Vagina (tissue), 2 donors: ENCODE results near the gene EWSR1. TPM values are rescaled to one million over a fixed set of nuclear protein-coding genes. Genes with fewer than 3 reads are reported as not detected.

Experiments used
- DNase-seq, 2 donors: peaks; one replicate each; pipeline ENCODE4 v3.0.0-alpha.2; 2017; ENCODE audit errors: extremely low spot score in 2 of 2
- H3K27ac ChIP-seq: fragments of 200-600 bp; sonication (generic); one replicate; pipeline ENCODE4 v1.5.1; 2019
- H3K27me3 ChIP-seq: fragments of 200-600 bp; sonication (generic); one replicate; pipeline ENCODE4 v1.5.1; 2019
- H3K36me3 ChIP-seq, 2 donors: fragments of 200-600 bp; sonication (generic); one replicate each; pipeline ENCODE4 v1.5.1; 2017 to 2019
- H3K4me1 ChIP-seq: fragments of 200-600 bp; sonication (generic); one replicate; pipeline ENCODE4 v1.5.1; 2019
- H3K4me3 ChIP-seq, 2 donors: fragments of 200-600 bp; sonication (generic); 1 replicate in 1 of 2; 2 replicates in 1 of 2; pipeline ENCODE4 v1.5.1; 2016 to 2019
- H3K9me3 ChIP-seq: fragments of 200-600 bp; sonication (generic); one replicate; pipeline ENCODE4 v1.5.1; 2019
- POLR2A ChIP-seq, 2 donors: fragments of 450-650 bp; IDR thresholded peaks; one replicate each; pipeline ENCODE4 v1.6.1; 2017; ENCODE audit warnings: antibody characterized with exemption in 2 of 2, mild to moderate bottlenecking in 2 of 2, moderate library complexity in 2 of 2
- POLR2AphosphoS5 ChIP-seq, 2 donors: sonication (generic); formaldehyde crosslinking; IDR thresholded peaks; one replicate each; pipeline ENCODE4 v1.9.0; 2017; ENCODE audit warnings: antibody characterized with exemption in 2 of 2, mild to moderate bottlenecking in 2 of 2, low read depth in 1 of 2; ENCODE audit not compliant: insufficient read depth in 1 of 2
- intact Hi-C: fragments of 100-400 bp; cut with DNase I; formaldehyde crosslinking; loops from one replicate; pipeline ENCODE4 v1.15.1; 2023
- total RNA-seq: library from RNA; depleted of rRNA; stranded (reverse); fragments of >200 nt; gene quantifications from one replicate; pipeline ENCODE4 v1.2.3, GENCODE V29; 2016
- TF ChIP-seq, protein P1 (sequence below), 3 experiments: fragments of 450-650 bp in 2 of 3; fragments of 200-600 bp in 1 of 3; sonication (generic) in 1 of 3; IDR thresholded peaks; one replicate each; pipeline ENCODE4 v1.5.1; 2017 to 2019; ENCODE audit warnings: antibody characterized with exemption in 3 of 3, mild to moderate bottlenecking in 2 of 3, moderate library complexity in 2 of 3

The EWSR1 gene
- total RNA-seq, 1 donor from 2014 or later: 164 TPM

DNA sequence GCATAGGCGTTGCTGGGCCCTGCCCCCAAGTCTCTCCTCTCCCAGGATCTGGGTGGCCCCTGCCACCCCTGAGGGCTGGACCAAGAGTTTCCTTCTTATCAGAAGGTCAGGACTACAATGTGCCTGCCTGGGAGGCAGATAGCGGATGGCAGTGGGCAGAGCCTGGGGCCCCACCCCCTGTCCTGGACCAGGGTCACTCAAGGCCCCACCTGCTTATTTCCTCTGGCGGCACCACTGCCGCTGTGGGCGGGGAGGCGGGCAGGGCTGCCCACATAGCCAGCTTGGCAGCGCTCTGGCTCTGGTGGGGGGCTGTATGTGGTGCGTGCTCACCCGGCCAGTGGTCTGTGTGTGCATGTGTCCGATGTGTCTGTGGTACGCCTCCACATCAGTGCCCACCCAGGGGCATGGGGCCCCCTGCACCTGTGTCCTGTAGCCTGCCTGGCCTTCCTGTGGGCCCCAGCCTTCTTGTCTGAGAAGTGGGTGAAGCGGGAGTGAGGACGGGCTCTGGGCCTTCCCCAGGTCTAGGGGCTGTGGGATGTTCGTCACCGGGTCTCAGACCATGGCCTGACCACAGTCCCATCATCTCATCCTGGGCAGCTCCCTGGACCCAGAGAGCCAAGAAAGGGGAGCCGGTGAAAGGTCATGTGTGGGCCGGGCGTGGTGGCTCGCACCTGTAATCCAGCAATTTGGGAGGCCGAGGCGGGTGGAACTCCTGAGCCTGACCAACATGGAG, 41.4 kb downstream of the EWSR1 start:
- Histone ChIP-seq H3K4me3 (peak overlapping the region in 1 of 2 donors; percentile 89), H3K9me3 (no peaks in the 10 kb centered on the region), H3K27ac (peak overlapping the region; percentile 89), H3K4me1 (peaks cover 64% of the 10 kb centered on the region), H3K27me3 (peaks cover 3% of the 10 kb centered on the region), H3K36me3 (no peaks in the 10 kb centered on the region)
- intact Hi-C loops: loop anchor here (10.0 kb wide), 1 partner anchor 75 kb away; the partner anchor contains the start of gene AP1B1
- TF ChIP-seq POLR2AphosphoS5 (IDR thresholded peaks at IDR 0.05; ENCODE audit: insufficient read depth in 1 of 2, low read depth in 1 of 2): no peak
- TF ChIP-seq, protein P1, sequence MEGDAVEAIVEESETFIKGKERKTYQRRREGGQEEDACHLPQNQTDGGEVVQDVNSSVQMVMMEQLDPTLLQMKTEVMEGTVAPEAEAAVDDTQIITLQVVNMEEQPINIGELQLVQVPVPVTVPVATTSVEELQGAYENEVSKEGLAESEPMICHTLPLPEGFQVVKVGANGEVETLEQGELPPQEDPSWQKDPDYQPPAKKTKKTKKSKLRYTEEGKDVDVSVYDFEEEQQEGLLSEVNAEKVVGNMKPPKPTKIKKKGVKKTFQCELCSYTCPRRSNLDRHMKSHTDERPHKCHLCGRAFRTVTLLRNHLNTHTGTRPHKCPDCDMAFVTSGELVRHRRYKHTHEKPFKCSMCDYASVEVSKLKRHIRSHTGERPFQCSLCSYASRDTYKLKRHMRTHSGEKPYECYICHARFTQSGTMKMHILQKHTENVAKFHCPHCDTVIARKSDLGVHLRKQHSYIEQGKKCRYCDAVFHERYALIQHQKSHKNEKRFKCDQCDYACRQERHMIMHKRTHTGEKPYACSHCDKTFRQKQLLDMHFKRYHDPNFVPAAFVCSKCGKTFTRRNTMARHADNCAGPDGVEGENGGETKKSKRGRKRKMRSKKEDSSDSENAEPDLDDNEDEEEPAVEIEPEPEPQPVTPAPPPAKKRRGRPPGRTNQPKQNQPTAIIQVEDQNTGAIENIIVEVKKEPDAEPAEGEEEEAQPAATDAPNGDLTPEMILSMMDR (IDR thresholded peaks at IDR 0.05): no peak
- no peak for TF ChIP-seq POLR2A (IDR thresholded peaks at IDR 0.05)
- no peak for DNase-seq

DNA sequence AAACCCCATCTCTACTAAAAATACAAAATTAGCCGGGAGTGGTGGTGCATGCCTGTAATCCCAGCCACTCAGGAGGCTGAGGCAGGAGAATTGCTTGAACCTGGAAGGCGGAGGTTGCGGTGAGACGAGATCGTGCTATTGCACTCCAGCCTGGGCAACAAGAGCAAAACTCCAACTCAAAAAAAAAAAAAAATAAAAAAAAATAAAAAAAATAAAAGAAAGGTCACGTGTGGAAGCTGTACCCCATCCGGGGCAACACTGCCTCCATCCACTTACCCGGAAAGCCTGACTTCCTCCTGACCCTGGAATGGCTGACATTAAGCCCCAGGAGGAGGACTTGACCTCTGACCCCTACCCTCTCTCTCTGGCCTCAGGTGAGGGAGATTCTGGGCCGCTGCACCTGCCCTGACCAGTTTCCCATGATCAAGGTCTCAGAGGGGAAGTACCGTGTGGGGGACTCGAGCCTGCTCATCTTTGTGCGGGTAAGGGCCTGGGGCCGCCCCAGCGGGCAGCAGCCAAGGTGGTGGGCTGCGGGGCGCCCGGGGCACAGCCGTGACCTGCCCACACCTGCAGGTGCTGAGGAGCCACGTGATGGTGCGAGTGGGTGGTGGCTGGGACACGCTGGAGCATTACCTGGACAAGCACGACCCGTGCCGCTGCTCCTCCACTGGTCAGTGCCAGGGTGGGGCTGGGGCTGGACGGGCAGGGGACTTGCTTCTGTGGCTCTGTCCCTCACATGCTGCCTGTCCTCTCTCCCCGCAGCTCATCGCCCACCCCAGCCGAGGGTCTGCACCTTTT, 42.2 kb downstream of the EWSR1 start:
- DNase-seq: no peak
- H3K4me1 ChIP-seq: peaks cover 70% of the 10 kb centered on the region

DNA sequence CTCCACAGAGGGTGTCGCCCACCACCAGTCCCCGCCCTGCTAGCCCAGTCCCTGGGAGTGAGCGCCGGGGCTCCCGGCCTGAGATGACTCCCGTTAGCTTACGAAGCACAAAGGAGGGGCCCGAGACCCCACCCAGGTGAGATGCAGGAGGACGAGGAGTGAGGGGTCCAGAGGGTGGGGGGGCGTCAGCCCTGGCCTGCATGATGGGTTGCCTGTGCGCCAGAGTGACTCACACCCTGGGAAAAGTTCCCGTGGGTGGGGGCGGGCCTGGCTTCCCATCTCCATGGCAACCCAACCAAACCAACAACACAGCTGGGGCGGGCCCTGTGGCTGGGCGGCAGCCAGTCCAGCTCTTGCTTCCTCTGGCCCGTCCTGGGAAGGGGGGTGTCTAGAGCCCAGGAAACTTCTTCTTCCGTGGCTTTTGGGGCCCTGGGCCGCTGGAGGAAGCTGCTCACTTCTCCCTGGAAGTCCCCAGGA, 42.8 kb downstream of the EWSR1 start:
- Histone ChIP-seq H3K27ac (peak overlapping the region; percentile 67), H3K36me3 (no peaks in the 10 kb centered on the region), H3K9me3 (no peaks in the 10 kb centered on the region), H3K4me3 (peak overlapping the region; percentile 16 to 25), H3K4me1 (peaks cover 75% of the 10 kb centered on the region), H3K27me3 (peaks cover 4% of the 10 kb centered on the region)
- TF ChIP-seq, protein P1 (IDR thresholded peaks at IDR 0.05): no peak
- no peak for TF ChIP-seq POLR2A (IDR thresholded peaks at IDR 0.05)
- TF ChIP-seq POLR2AphosphoS5 (IDR thresholded peaks at IDR 0.05; ENCODE audit: insufficient read depth in 1 of 2, low read depth in 1 of 2): peak; percentile 84
- intact Hi-C loops: loop anchor here (10.0 kb wide), 1 partner anchor 74 kb away; the partner anchor contains the start of gene AP1B1
- peak in 1 of 2 donors; percentile 96 for DNase-seq

More for the DNA sequence above, 42.2 kb downstream of the EWSR1 start:
- Histone ChIP-seq H3K36me3 (no peaks in the 10 kb centered on the region), H3K4me3 (peak overlapping the region in 1 of 2 donors; percentile 25), H3K27ac (peak overlapping the region; percentile 89), H3K27me3 (peaks cover 4% of the 10 kb centered on the region), H3K9me3 (no peaks in the 10 kb centered on the region)
- intact Hi-C loops: loop anchor here (10.0 kb wide), 1 partner anchor 75 kb away; the partner anchor contains the start of gene AP1B1
- TF ChIP-seq, protein P1 (IDR thresholded peaks at IDR 0.05): no peak
- TF ChIP-seq POLR2A (IDR thresholded peaks at IDR 0.05) (no peak), POLR2AphosphoS5 (IDR thresholded peaks at IDR 0.05; ENCODE audit: insufficient read depth in 1 of 2, low read depth in 1 of 2) (no peak)

DNA sequence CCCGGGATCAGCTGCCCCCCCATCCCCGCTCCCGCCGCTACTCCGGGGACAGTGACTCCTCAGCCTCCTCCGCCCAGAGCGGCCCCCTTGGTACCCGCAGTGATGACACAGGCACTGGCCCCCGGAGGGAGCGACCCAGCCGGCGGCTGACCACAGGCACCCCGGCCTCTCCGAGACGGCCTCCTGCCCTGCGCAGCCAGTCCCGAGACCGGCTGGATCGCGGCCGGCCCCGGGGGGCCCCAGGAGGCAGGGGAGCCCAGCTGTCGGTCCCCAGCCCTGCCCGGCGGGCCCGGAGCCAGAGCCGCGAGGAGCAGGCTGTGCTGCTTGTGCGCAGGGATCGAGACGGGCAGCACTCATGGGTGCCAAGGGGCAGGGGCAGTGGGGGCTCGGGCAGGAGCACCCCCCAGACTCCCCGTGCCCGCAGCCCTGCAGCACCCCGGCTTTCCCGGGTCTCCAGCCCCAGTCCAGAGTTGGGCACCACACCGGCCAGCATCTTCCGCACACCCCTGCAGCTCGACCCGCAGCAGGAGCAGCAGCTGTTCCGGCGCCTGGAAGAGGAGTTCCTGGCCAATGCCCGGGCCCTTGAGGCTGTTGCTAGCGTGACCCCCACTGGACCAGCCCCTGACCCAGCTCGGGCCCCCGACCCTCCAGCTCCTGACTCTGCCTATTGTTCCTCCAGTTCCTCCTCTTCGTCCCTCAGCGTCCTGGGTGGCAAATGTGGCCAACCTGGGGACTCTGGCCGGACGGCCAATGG, 43.6 kb downstream of the EWSR1 start:
- Histone ChIP-seq H3K4me3 (peak overlapping the region; percentile 16 to 25), H3K9me3 (no peaks in the 10 kb centered on the region), H3K27ac (peak overlapping the region; percentile 67), H3K27me3 (peaks cover 4% of the 10 kb centered on the region), H3K36me3 (no peaks in the 10 kb centered on the region), H3K4me1 (peaks cover 76% of the 10 kb centered on the region)
- no peak for TF ChIP-seq POLR2AphosphoS5 (IDR thresholded peaks at IDR 0.05; ENCODE audit: insufficient read depth in 1 of 2, low read depth in 1 of 2)
- no peak for TF ChIP-seq POLR2A (IDR thresholded peaks at IDR 0.05)
- TF ChIP-seq, protein P1 (IDR thresholded peaks at IDR 0.05): no peak
- DNase-seq: no peak
- intact Hi-C loops: loop anchor here (10.0 kb wide), 1 partner anchor 73 kb away; the partner anchor contains the start of gene AP1B1
